Mammary epithelial cell (primary cell): ENCODE results near the gene GMNC.

ENCODE experiments used
- EZH2 ChIP-seq: IDR thresholded peaks from 2 replicates; pipeline ENCODE4 v1.6.1; 2012; ENCODE audit warnings: low read length, inconsistent platforms, borderline replicate concordance
- TF ChIP-seq, protein P1 (sequence below), 2 donors: IDR thresholded peaks in 1 of 2; conservative IDR thresholded peaks in 1 of 2; 2 replicates each; pipeline ENCODE4 v1.5.1; 2011 to 2012; ENCODE audit warnings: inconsistent platforms in 2 of 2, low read length in 2 of 2, mild to moderate bottlenecking in 2 of 2, control low read depth in 1 of 2, low read depth in 1 of 2; ENCODE audit not compliant: insufficient read depth in 1 of 2; ENCODE audit errors: extremely low read depth in 1 of 2

DNA sequence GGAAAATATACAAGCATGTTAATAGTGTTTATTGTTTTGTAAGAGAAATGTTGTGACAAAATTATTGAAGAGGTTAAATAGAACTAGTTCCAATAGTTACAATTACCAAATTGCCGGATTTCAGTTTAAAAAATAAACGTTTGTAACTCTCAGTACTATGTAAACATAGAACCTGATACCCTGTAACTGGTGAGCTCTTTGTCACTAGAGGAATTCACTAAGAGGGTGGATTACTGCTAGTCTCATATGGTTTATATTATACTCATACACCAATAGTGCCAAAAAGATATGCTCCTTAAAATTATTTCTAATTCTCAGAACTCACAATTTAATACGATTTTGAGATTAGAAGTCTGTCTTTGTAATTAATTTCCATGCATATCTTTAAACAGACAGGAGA lies 7.6 kb upstream of the GMNC start:
- TF ChIP-seq, protein P1, sequence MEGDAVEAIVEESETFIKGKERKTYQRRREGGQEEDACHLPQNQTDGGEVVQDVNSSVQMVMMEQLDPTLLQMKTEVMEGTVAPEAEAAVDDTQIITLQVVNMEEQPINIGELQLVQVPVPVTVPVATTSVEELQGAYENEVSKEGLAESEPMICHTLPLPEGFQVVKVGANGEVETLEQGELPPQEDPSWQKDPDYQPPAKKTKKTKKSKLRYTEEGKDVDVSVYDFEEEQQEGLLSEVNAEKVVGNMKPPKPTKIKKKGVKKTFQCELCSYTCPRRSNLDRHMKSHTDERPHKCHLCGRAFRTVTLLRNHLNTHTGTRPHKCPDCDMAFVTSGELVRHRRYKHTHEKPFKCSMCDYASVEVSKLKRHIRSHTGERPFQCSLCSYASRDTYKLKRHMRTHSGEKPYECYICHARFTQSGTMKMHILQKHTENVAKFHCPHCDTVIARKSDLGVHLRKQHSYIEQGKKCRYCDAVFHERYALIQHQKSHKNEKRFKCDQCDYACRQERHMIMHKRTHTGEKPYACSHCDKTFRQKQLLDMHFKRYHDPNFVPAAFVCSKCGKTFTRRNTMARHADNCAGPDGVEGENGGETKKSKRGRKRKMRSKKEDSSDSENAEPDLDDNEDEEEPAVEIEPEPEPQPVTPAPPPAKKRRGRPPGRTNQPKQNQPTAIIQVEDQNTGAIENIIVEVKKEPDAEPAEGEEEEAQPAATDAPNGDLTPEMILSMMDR (conservative IDR thresholded peaks at IDR 0.05 in 1 of 2, IDR thresholded peaks at IDR 0.05 in 1 of 2; ENCODE audit: extremely low read depth in 1 of 2, insufficient read depth in 1 of 2, low read depth in 1 of 2, low read length in 2 of 2) = no peak
- TF ChIP-seq EZH2 = no peak
